CD14-positive monocyte (primary cell): ENCODE data around the gene FAM20C. TPM values are rescaled to one million over a fixed set of nuclear protein-coding genes. Genes with fewer than 3 reads are reported as not detected.

Source experiments
- DNase-seq, 3 donors: peaks; one replicate each; pipeline ENCODE4 v3.0.0-alpha.2; 2011 to 2022
- H2AFZ ChIP-seq: 2 replicates; pipeline ENCODE4 v1.6.0; 2012; ENCODE audit warnings: mild to moderate bottlenecking, low read depth, low read length, inconsistent platforms; ENCODE audit not compliant: insufficient read depth, poor library complexity, severe bottlenecking
- H3K27ac ChIP-seq, 2 donors: 1 replicate in 1 of 2; 2 replicates in 1 of 2; pipeline ENCODE4 v1.5.1; 2012 to 2013; ENCODE audit warnings: low read length in 2 of 2, control low read depth in 1 of 2, inconsistent platforms in 1 of 2, low read depth in 1 of 2, mild to moderate bottlenecking in 1 of 2
- H3K27me3 ChIP-seq, 2 donors: one replicate each; pipeline versions ENCODE4 v1.6.0 to v1.6.1; 2011 to 2013; ENCODE audit warnings: low read length in 2 of 2; ENCODE audit not compliant: control insufficient read depth in 2 of 2, insufficient read depth in 2 of 2
- H3K36me3 ChIP-seq, 2 donors: replicated peaks in 1 of 2; 1 replicate in 1 of 2; 2 replicates in 1 of 2; pipeline versions ENCODE4 v1.5.1 to v1.6.1; 2012 to 2013; ENCODE audit warnings: low read length in 2 of 2, control low read depth in 1 of 2, inconsistent platforms in 1 of 2, mild to moderate bottlenecking in 1 of 2; ENCODE audit not compliant: insufficient read depth in 2 of 2, control insufficient read depth in 1 of 2
- H3K4me1 ChIP-seq, 2 donors: 1 replicate in 1 of 2; 2 replicates in 1 of 2; pipeline versions ENCODE4 v1.5.1 to v1.6.1; 2012 to 2013; ENCODE audit warnings: low read length in 2 of 2, control low read depth in 1 of 2, inconsistent platforms in 1 of 2, mild to moderate bottlenecking in 1 of 2, moderate library complexity in 1 of 2; ENCODE audit not compliant: insufficient read depth in 2 of 2, control insufficient read depth in 1 of 2
- H3K4me2 ChIP-seq: replicated peaks from 2 replicates; pipeline ENCODE3; 2012; ENCODE audit warnings: low read length, moderate library complexity, mild to moderate bottlenecking; ENCODE audit not compliant: poor library complexity, severe bottlenecking; ENCODE audit errors: extremely low read depth
- H3K4me3 ChIP-seq, 3 experiments: fragments of 200-600 bp in 1 of 3; sonication (generic) in 1 of 3; replicated peaks in 1 of 3; 1 replicate in 2 of 3; 2 replicates in 1 of 3; pipeline ENCODE4 v1.5.1; 2011 to 2013; ENCODE audit warnings: low read length in 3 of 3, mild to moderate bottlenecking in 3 of 3, control low read depth in 2 of 3, low read depth in 2 of 3, inconsistent platforms in 1 of 3, moderate library complexity in 1 of 3
- H3K79me2 ChIP-seq: 2 replicates; pipeline ENCODE4 v1.6.0; 2012; ENCODE audit warnings: mild to moderate bottlenecking, control low read depth, inconsistent platforms, low read length, moderate library complexity; ENCODE audit not compliant: insufficient read depth
- H3K9ac ChIP-seq: 2 replicates; pipeline ENCODE4 v1.6.0; 2017; ENCODE audit warnings: low read length, mild to moderate bottlenecking; ENCODE audit not compliant: insufficient read depth, poor library complexity, severe bottlenecking
- H3K9me3 ChIP-seq, 2 donors: replicated peaks in 1 of 2; 1 replicate in 1 of 2; 2 replicates in 1 of 2; pipeline versions ENCODE4 v1.5.1 to v1.6.1; 2012 to 2013; ENCODE audit warnings: low read length in 2 of 2, control low read depth in 1 of 2; ENCODE audit not compliant: control insufficient read depth in 1 of 2, insufficient read depth in 1 of 2
- H4K20me1 ChIP-seq: 2 replicates; pipeline ENCODE4 v1.6.0; 2012; ENCODE audit warnings: mild to moderate bottlenecking, low read length, control low read depth, moderate library complexity; ENCODE audit not compliant: insufficient read depth
- H3K27ac Mint-ChIP-seq, 7 donors: one replicate each; pipeline ENCODE4 v1.8.0; 2020; ENCODE audit warnings: mild to moderate bottlenecking in 7 of 7, mixed read lengths in 7 of 7, moderate library complexity in 6 of 7, inconsistent platforms in 2 of 7
- H3K27me3 Mint-ChIP-seq, 3 donors: one replicate each; pipeline ENCODE4 v1.8.0; 2021 to 2022; ENCODE audit warnings: low read depth in 3 of 3, mild to moderate bottlenecking in 3 of 3, mixed read lengths in 3 of 3, moderate library complexity in 3 of 3, inconsistent platforms in 1 of 3
- H3K36me3 Mint-ChIP-seq, 2 donors: one replicate each; pipeline ENCODE4 v1.8.0; 2020; ENCODE audit warnings: mixed read lengths in 2 of 2, inconsistent platforms in 1 of 2, mild to moderate bottlenecking in 1 of 2
- H3K4me1 Mint-ChIP-seq: one replicate; pipeline ENCODE4 v1.8.0; 2020; ENCODE audit warnings: mild to moderate bottlenecking, mixed read lengths
- H3K4me3 Mint-ChIP-seq, 2 donors: one replicate each; pipeline ENCODE4 v1.8.0; 2020; ENCODE audit warnings: mild to moderate bottlenecking in 2 of 2, mixed read lengths in 2 of 2, moderate library complexity in 1 of 2
- H3K9me3 Mint-ChIP-seq, 7 donors: one replicate each; pipeline ENCODE4 v1.8.0; 2020 to 2022; ENCODE audit warnings: mixed read lengths in 7 of 7, mild to moderate bottlenecking in 6 of 7, moderate library complexity in 6 of 7, inconsistent platforms in 2 of 7
- CTCF ChIP-seq: fragments of 200-600 bp; IDR thresholded peaks from one replicate; pipeline ENCODE4 v1.8.0; 2022; ENCODE audit warnings: antibody characterized with exemption, mild to moderate bottlenecking
- WGBS: methylation state at CpG from one replicate; pipeline ENCODE4 v1.1.5; 2013; ENCODE audit warnings: missing lambda C conversion rate; ENCODE audit not compliant: insufficient coverage; 5-methylcytosine and 5-hydroxymethylcytosine counted together
- intact Hi-C, 2 donors: fragments of 100-400 bp; cut with micrococcal nuclease; formaldehyde crosslinking; loops; one replicate each; pipeline versions ENCODE4 v1.15.0 to v1.15.1; 2023
- polyA plus RNA-seq, 3 donors: library from polyadenylated mRNA; depleted of rRNA in 1 of 3; unstranded in 2 of 3; stranded (reverse) in 1 of 3; fragments of 300-500 nt in 2 of 3; fragments of >200 nt in 1 of 3; fragmentation: Illumina TruSeq in 2 of 3; gene quantifications; 1 replicate in 2 of 3; 2 replicates in 1 of 3; pipeline ENCODE4 v1.2.3, GENCODE V29; 2012 to 2021

Gene FAM20C
- polyA plus RNA-seq, 3 donors, result 1.2 to 32.2 (median 1.5) TPM

- TF ChIP-seq CTCF, result no peak
- H3K4me1 ChIP-seq, result peaks cover 29 to 31% of the 10 kb centered on the region in 2 donors
- WGBS, result 95% methylated on average over 17 of the region's 20 CpGs
- H3K4me2 ChIP-seq, result no peak overlapping the region
- Mint-ChIP-seq H3K36me3 (peaks cover 20 to 33% of the 10 kb centered on the region in 2 donors), H3K4me1 (peaks cover 37% of the 10 kb centered on the region), H3K27ac (peak overlapping the region in 2 of 7 donors; percentile 42 to 55), H3K9me3 (no peaks in the 10 kb centered on the region), H3K27me3 (no peaks in the 10 kb centered on the region), H3K4me3 (no peak overlapping the region)
- peaks cover 35% of the 10 kb centered on the region for H3K79me2 ChIP-seq
- H3K4me3 ChIP-seq, result no peak overlapping the region
- no peaks in the 10 kb centered on the region for H3K9me3 ChIP-seq
- H4K20me1 ChIP-seq, result no peaks in the 10 kb centered on the region
- intact Hi-C loops, result loop anchor here (5.0 kb wide), 1 partner anchor 38 kb away; the partner anchor contains the start of gene FAM20C (in 2 of the 2)
- H3K9ac ChIP-seq, result no peak overlapping the region
- no peak for DNase-seq
- no peaks in the 10 kb centered on the region for H3K27me3 ChIP-seq
- H3K27ac ChIP-seq, result no peak overlapping the region
- H3K36me3 ChIP-seq, result peaks cover 13 to 20% of the 10 kb centered on the region in 2 donors
- no peak overlapping the region for H2AFZ ChIP-seq
Measured at GRCh38 chr7:154096-154799, 38.1 kb upstream of the FAM20C start.

- no peak overlapping the region for H2AFZ ChIP-seq
- H4K20me1 ChIP-seq, result no peaks in the 10 kb centered on the region
- H3K27me3 Mint-ChIP-seq, result no peaks in the 10 kb centered on the region
- peak overlapping the region in 1 of 7 donors; percentile 65 for H3K27ac Mint-ChIP-seq
- peaks cover 0 to 5% of the 10 kb centered on the region in 2 donors for H3K9me3 ChIP-seq
- H3K36me3 Mint-ChIP-seq, result peaks cover 20 to 33% of the 10 kb centered on the region in 2 donors
- H3K9me3 Mint-ChIP-seq, result peaks cover 0 to 9% (median 0%) of the 10 kb centered on the region in 7 donors
- no peak overlapping the region for H3K4me3 Mint-ChIP-seq
- H3K4me1 Mint-ChIP-seq, result peaks cover 30% of the 10 kb centered on the region
- no peak overlapping the region for H3K4me3 ChIP-seq
- no peak for DNase-seq
- peaks cover 19% of the 10 kb centered on the region in 2 donors for H3K4me1 ChIP-seq
- intact Hi-C loops, result no loop called here
- no peak for TF ChIP-seq CTCF
- no peaks in the 10 kb centered on the region for H3K27me3 ChIP-seq
- H3K9ac ChIP-seq, result no peak overlapping the region
- no peak overlapping the region for H3K4me2 ChIP-seq
- no peak overlapping the region for H3K27ac ChIP-seq
- peaks cover 13 to 20% of the 10 kb centered on the region in 2 donors for H3K36me3 ChIP-seq
- peaks cover 29% of the 10 kb centered on the region for H3K79me2 ChIP-seq
- WGBS, result 96% methylated on average over 2 of the region's 3 CpGs
Measured at GRCh38 chr7:155469-155900, 36.9 kb upstream of the FAM20C start.
